HG02973 (cell line): ENCODE results near the gene TBC1D22A.
"Not testable (repeated sequence)": the region's sequence is repeated elsewhere in the genome, so short reads cannot be mapped to it uniquely, and the experiment has no call there.

Experiments used
- ATAC-seq: cut with Tn5 transposase; IDR thresholded peaks from one replicate; pipeline ENCODE4 v1.9.1; 2021; ENCODE audit warnings: moderate library complexity; ENCODE audit not compliant: unreplicated experiment

The TBC1D22A gene

GRCh38 chr22:47039356-47039755 lies 276.9 kb downstream of the TBC1D22A start:
- ATAC-seq: no peak

DNA sequence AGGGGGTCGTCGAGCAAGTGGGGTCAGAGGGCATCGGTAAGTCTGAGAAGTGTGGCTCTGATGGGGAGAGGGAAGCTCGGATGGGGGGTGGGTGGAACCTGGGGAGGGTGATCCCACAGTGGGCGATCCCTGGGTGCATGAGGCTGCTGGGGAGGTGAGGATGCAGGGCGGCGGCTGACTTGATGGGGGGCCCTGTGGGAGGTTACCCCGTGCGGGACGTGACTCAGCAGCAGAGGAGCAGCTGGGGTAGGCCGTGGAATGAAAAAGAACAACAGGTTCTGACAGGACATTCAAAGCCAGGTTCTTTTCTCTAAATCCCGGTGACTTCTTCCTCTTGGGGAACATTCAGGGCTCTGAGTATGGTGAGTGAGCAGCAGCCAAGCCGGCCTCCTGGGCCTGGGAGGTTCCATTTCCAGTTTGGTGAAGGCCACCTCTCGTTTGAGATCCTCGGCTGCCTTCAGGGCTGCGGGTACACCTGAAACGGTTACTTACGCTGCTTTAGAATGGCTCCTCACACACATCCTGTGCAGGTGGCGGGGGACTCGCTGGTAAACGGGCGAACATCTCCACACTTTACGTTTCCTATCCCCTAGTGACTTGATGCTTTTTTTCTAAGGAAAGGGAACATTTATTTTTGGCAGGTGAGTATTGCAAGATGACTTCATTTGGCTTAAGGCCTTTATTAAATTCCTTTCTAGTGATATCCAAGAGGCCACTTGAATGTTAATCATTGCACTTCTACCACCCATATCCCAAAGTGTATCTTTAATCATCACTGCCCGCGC lies 278.2 kb downstream of the TBC1D22A start:
- no peak for ATAC-seq

- ATAC-seq: no peak
These were observed 279.0 kb downstream of the TBC1D22A start for GRCh38 chr22:47041271-47042115.

GRCh38 chr22:47042116-47042825 lies 279.8 kb downstream of the TBC1D22A start:
- ATAC-seq: no peak

DNA sequence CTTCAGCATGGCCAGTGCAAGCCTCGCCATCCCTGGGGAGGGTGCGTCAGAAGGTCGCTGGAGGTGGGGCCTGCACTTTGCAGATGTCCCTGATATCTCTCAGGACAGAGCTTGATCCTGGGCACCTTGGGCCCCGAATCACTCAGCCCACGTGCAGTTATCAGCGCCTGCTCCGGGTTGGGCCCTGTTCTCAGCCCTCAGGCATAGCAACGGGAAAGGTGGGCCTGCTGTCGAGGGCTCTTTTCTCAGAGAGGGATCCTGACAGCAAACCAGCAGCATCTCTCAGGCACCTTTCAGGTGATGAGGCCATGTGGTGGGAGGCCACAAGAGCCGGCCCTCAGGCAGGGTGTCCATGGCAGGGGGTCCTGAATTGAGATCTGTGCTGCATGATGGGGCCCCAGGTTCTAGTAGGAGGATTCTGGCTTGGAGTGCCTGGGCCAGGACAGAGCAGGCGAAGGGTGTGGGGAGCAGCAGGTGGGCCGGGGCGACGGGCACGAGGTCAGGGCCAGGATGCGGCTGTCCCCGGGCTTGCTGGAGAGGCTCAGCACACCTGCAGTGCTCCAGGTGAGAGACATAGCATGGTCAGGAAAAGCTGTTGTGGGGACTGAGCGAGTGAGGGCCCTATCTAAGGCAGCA lies 280.5 kb downstream of the TBC1D22A start:
- ATAC-seq: no peak

GRCh38 chr22:47043835-47044721 lies 281.6 kb downstream of the TBC1D22A start:
- ATAC-seq: no peak

DNA sequence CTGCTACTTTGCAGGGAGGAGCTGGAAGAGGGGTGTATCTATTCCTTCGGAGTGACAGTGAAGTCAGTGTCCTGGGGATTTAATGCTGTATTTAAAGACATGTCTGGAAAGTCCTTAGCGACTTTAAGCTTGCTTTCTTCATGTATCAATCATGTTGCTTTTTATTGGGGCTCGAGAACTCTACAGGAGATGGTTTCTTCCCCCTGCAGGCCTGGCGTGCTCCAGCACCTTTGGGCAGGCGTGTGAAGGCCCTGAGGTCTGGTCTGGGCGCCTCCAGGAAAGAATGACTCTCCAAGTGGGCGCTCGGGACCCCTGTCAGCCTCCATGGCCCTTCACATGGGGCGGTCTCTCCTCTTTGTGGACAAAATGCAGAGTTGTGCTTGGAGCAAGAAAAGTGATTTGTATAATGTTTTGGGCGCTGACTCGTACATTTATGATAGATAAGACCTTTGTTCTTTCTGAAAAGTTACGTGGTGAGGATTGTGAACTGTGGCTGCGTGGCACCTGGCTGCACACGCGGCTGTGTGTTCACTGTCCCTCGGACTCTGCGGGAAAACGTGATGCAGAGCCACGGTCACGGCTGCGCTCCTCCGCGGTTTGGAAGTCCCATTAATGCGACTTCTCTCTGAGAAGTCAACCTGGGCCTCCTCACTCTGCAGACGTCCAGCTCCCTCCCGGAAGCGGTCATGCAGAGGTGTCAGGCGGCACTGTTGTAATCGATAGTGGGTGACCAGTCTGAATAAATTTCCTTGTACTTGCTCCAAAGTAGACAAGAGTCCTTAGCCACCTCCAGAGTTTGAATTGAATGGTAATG lies 282.5 kb downstream of the TBC1D22A start:
- no peak for ATAC-seq

DNA sequence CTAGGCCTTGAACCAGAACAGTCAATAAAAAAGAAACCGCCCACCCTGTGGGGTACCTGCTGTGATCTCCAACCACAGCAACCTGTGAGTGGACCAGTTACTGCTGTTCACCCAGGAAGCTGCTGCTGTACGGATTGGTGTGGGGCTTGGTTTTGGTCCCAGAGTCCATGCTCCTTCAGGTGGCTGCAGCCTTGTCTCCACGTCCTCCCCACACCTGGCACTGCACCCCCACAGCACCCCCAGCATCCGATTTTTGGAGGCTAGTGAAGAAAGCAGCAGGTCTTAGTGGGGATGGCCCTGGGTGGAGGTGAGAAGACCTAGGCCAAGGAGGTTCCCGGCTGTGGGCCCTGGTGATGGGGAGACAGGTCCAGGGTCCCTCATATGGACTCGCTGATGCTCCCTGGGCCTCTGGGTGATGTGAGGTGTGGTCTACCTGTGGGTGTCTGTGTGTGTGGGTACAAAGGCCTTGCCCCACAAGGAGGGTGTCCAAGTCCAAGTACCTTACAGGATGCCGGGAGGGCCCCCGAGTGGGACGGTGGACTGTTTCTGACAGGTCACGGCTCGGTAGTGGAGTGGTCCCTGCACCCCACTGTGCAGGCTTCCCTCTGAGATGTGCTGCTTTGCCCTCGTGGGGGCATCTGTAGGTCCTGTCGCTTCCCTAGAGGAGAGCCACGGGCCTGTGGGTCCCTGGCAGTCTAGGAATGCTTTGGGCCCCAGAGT lies 283.4 kb downstream of the TBC1D22A start:
- ATAC-seq: no peak

- ATAC-seq: no peak
These were observed 284.1 kb downstream of the TBC1D22A start for GRCh38 chr22:47046411-47047065.

- no peak for ATAC-seq
These were observed 285.1 kb downstream of the TBC1D22A start for GRCh38 chr22:47047321-47048122.

DNA sequence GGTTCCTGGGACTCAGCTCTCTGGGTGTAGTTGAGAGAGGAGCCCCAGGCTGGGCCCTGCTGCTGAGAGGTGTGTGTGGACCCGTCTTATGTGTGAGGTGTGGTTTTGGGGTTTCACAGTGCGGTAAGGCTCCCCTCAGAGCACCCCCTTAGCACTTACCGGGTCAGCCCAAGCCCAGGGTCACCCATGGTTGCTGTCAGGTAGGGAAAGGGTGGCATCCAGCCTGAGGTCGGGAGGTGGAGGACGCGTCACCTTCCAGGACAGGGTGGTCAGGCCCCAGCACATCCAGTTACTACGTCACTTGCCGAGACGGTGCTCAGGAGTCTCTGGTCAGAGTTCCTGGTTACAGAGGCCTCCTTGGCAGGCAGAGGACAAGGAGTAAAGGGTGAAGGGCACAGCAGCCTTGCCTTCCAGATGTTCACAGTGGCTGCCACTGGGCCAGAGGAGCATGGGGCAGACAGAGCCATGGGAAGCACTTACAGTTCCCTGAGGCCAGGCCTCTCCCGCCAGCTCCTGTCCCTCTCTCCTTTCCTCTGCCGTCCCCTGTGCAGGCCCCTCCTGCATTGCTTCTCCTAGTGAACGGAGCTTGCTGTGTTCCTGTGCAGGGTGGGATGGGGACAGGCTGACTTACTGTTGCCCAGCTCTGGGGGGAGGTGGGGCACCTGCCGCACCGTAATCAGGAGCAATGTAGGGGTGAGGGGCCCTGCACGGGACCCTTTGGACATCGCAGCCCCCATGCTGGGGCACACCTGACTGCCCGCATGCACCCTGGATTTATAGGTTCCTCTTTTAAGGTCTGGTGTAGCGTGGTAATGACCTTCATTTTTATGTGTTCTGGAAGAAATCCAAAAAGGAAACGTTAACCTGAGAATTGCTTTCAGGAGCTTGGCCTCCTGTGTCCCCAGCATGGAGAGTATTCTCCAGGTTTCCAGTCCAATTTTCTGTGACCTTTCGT lies 285.9 kb downstream of the TBC1D22A start:
- no peak for ATAC-seq

GRCh38 chr22:47049078-47049624 lies 286.7 kb downstream of the TBC1D22A start:
- ATAC-seq: no peak

DNA sequence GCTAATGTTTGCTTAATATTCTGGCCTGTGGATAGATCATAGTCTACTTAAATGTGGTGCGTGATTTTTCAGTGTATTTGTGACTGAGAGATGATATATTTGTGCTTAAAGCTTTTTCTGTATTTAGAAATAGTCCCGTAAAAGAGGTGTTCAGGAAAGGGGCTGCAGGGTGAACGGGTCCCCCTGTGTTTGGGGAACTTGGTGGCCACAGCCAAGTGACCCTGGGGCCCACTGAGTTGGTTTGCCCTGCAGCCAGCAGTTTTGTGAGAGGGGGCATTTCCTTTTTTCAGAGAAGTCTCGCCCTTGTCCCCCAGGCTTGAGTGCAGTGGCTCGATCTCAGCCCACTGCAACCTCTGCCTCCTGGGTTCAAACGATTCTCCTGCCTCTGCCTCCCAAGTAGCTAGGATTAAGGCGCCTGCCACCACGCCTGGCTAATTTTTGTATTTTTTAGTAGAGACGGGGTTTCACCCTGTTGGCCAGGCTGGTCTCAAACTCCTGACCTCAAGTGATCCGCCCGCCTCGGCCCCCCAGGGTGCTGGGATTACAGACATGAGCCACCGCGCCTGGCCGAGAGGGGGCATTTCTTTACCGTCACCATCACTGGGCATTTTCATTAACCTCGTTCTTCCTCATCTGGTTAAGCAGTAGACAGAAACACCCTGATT lies 287.4 kb downstream of the TBC1D22A start:
- not testable (repeated sequence) for ATAC-seq

GRCh38 chr22:47050401-47051051 lies 288.1 kb downstream of the TBC1D22A start:
- no peak for ATAC-seq
